ENCODE results near the gene PDX1.

PDX1 gene

GRCh38 chr13:27919934-27920676 is at the start of gene PDX1:
PDX1 (plus strand) TSS chr13:27920000; CDS start chr13:27920139, 139 bp downstream.
- DNase-seq: peak; percentile 74

- no peak for DNase-seq
Observed at GRCh38 chr13:27878274-27878673, 41.5 kb upstream of the PDX1 start.

- no peak for DNase-seq
Observed at GRCh38 chr13:27889471-27889870, 30.3 kb upstream of the PDX1 start.

GRCh38 chr13:27896726-27897125 is 23.1 kb upstream of the PDX1 start:
- DNase-seq: no peak

GRCh38 chr13:27904719-27905118 is 15.1 kb upstream of the PDX1 start:
- DNase-seq: no peak

GRCh38 chr13:27905650-27906049 is 14.2 kb upstream of the PDX1 start:
- no peak for DNase-seq

GRCh38 chr13:27907121-27907787 is 12.5 kb upstream of the PDX1 start:
- DNase-seq: no peak

GRCh38 chr13:27909378-27909777 is 10.4 kb upstream of the PDX1 start:
- DNase-seq: no peak

- DNase-seq: no peak
Observed at GRCh38 chr13:27911521-27911920, 8.3 kb upstream of the PDX1 start.

- no peak for DNase-seq
Observed at GRCh38 chr13:27913160-27913559, 6.6 kb upstream of the PDX1 start.

GRCh38 chr13:27915301-27916207 is 4.2 kb upstream of the PDX1 start:
- DNase-seq: no peak

- DNase-seq: no peak
Observed at GRCh38 chr13:27917121-27917947, 2.5 kb upstream of the PDX1 start.

- DNase-seq: no peak
Observed at GRCh38 chr13:27918041-27918917, 1.5 kb upstream of the PDX1 start.

GRCh38 chr13:27918918-27919658 is 712 bp upstream of the PDX1 start:
- DNase-seq: no peak

GRCh38 chr13:27919659-27919933 is 204 bp upstream of the PDX1 start:
- no peak for DNase-seq

GRCh38 chr13:27920677-27921420 is 1.0 kb downstream of the PDX1 start:
- DNase-seq: peak; percentile 66

GRCh38 chr13:27921421-27921960 is 1.7 kb downstream of the PDX1 start:
- peak; percentile 56 for DNase-seq

GRCh38 chr13:27921961-27922882 is 2.4 kb downstream of the PDX1 start:
- DNase-seq: no peak

Data from activated CD8-positive, alpha-beta memory T cell treated with anti-CD3 and anti-CD28 coated beads, Interleukin-2, amount 50 U/mL, for 48 hours (primary cell).